SK-N-SH (cell line): ENCODE measurements around the gene MANBA. TPM values are rescaled to one million over a fixed set of nuclear protein-coding genes. Genes with fewer than 3 reads are reported as not detected.
A peak's percentile ranks its signal among the peaks of the same experiment; 100 is the strongest.
"Not testable (repeated sequence)": the region's sequence is repeated elsewhere in the genome, so short reads cannot be mapped to it uniquely, and the experiment has no call there.

Source experiments
- CTCF ChIA-PET: fragments of 300-600, 350-600 bp; formaldehyde crosslinking; extraction: SDS; loops from one replicate; lab custom pipeline; 2021; lab: Yijun Ruan, JAX
- POLR2A ChIA-PET: fragments of 350-600 bp; sonication (Branson Sonifier 250); formaldehyde crosslinking; extraction: SDS; loops from one replicate; lab custom pipeline; 2020; ENCODE audit warnings: antibody characterized with exemption, inconsistent platforms; lab: Yijun Ruan, JAX
- DNase-seq: peaks from one replicate; pipeline ENCODE4 v3.0.0; 2012
- H2AFZ ChIP-seq: fragments of 200-600 bp; sonication (generic); 2 replicates; pipeline ENCODE4 v1.8.1; 2016; ENCODE audit warnings: antibody characterized with exemption, mild to moderate bottlenecking, low read depth
- H3F3A ChIP-seq: fragments of 200-600 bp; sonication (generic); replicated peaks from 2 replicates; pipeline ENCODE3; 2016; ENCODE audit warnings: antibody characterized with exemption, mild to moderate bottlenecking; ENCODE audit not compliant: insufficient read depth
- H3K27ac ChIP-seq, 2 experiments: fragments of 200-500 bp in 1 of 2; fragments of 200-600 bp in 1 of 2; sonication (Bioruptor generic) in 1 of 2; sonication (generic), shearing (Covaris generic) in 1 of 2; 2 replicates each; pipeline versions ENCODE4 v1.5.1 to v1.6.1; 2014 to 2016; ENCODE audit warnings: low read depth in 2 of 2, inconsistent platforms in 1 of 2, low read length in 1 of 2, mild to moderate bottlenecking in 1 of 2, mixed read lengths in 1 of 2
- H3K27me3 ChIP-seq: fragments of 200-600 bp; sonication (generic), shearing (Covaris generic); 2 replicates; pipeline ENCODE4 v1.6.1; 2016; ENCODE audit warnings: mixed run types; ENCODE audit not compliant: insufficient read depth
- H3K36me3 ChIP-seq, 2 experiments: fragments of 200-500 bp in 1 of 2; fragments of 200-600 bp in 1 of 2; sonication (Bioruptor generic) in 1 of 2; sonication (generic) in 1 of 2; replicated peaks in 1 of 2; 2 replicates each; pipeline versions ENCODE3 to v1.5.1; 2014 to 2016; ENCODE audit warnings: low read length in 1 of 2, mild to moderate bottlenecking in 1 of 2; ENCODE audit not compliant: insufficient read depth in 2 of 2, control insufficient read depth in 1 of 2
- H3K4me1 ChIP-seq, 2 experiments: fragments of 200-500 bp in 1 of 2; fragments of 200-600 bp in 1 of 2; sonication (Bioruptor generic) in 1 of 2; sonication (generic), shearing (Covaris generic) in 1 of 2; 2 replicates each; pipeline versions ENCODE4 v1.5.1 to v1.6.1; 2014 to 2016; ENCODE audit warnings: low read depth in 1 of 2, low read length in 1 of 2, mixed run types in 1 of 2; ENCODE audit not compliant: insufficient read depth in 2 of 2, control insufficient read depth in 1 of 2
- H3K4me2 ChIP-seq: fragments of 200-600 bp; sonication (generic), shearing (Covaris generic); 2 replicates; pipeline ENCODE4 v1.6.1; 2017; ENCODE audit warnings: mixed run types
- H3K4me3 ChIP-seq, 2 experiments: fragments of 200-500 bp in 1 of 2; fragments of 200-600 bp in 1 of 2; sonication (Bioruptor generic) in 1 of 2; sonication (generic), shearing (Covaris generic) in 1 of 2; 2 replicates each; pipeline versions ENCODE4 v1.5.1 to v1.8.1; 2014 to 2016; ENCODE audit warnings: low read depth in 2 of 2, inconsistent platforms in 1 of 2, low read length in 1 of 2, mild to moderate bottlenecking in 1 of 2, mixed read lengths in 1 of 2, moderate library complexity in 1 of 2
- H3K79me2 ChIP-seq: fragments of 200-600 bp; sonication (generic); 2 replicates; pipeline ENCODE4 v1.8.1; 2017; ENCODE audit warnings: mild to moderate bottlenecking; ENCODE audit not compliant: insufficient read depth
- H3K9ac ChIP-seq: fragments of 200-600 bp; sonication (generic); 2 replicates; pipeline ENCODE4 v1.6.1; 2017; ENCODE audit warnings: mixed run types
- H3K9me2 ChIP-seq: fragments of 200-600 bp; sonication (generic); 2 replicates; pipeline ENCODE4 v1.6.1; 2017; ENCODE audit warnings: mixed run types
- H3K9me3 ChIP-seq: fragments of 200-600 bp; sonication (generic); 2 replicates; pipeline ENCODE4 v1.6.1; 2017; ENCODE audit warnings: mixed run types, mild to moderate bottlenecking, moderate library complexity
- H4K20me1 ChIP-seq: fragments of 200-600 bp; sonication (generic); 2 replicates; pipeline ENCODE4 v1.6.1; 2017; ENCODE audit warnings: mild to moderate bottlenecking, mixed run types; ENCODE audit not compliant: insufficient read depth
- CHD2 ChIP-seq: fragments of 150-350 bp; IDR thresholded peaks from 2 replicates; pipeline ENCODE4 v1.6.1; 2018; ENCODE audit warnings: low read length; ENCODE audit not compliant: partially characterized antibody
- FOSL2 ChIP-seq: IDR thresholded peaks from 2 replicates; pipeline ENCODE4 v1.4.0; 2012; ENCODE audit warnings: low read depth, mild to moderate bottlenecking, moderate library complexity, borderline replicate concordance
- JUND ChIP-seq: IDR thresholded peaks from 2 replicates; pipeline ENCODE4 v1.4.0; 2012
- RCOR1 ChIP-seq: fragments of 150-350 bp; IDR thresholded peaks from 2 replicates; pipeline ENCODE4 v1.6.1; 2017; ENCODE audit warnings: antibody characterized with exemption, low read length
- RXRA ChIP-seq: IDR thresholded peaks from 2 replicates; pipeline ENCODE4 v1.4.0; 2012; ENCODE audit warnings: low read depth, mild to moderate bottlenecking, borderline replicate concordance
- WGBS: methylation state at CpG from one replicate; pipeline ENCODE4 v1.1.6; 2017; ENCODE audit warnings: low lambda C conversion rate; 5-methylcytosine and 5-hydroxymethylcytosine counted together
- polyA plus RNA-seq, 3 experiments: library from polyadenylated mRNA; depleted of rRNA; stranded (reverse); fragments of >200 nt; gene quantifications; 2 replicates each; pipeline ENCODE4 v1.2.3, GENCODE V29; 2012
- TF ChIP-seq, protein P1 (sequence below): fragments of 200-600 bp; sonication (generic); IDR thresholded peaks from 2 replicates; pipeline ENCODE4 v1.6.1; 2017; ENCODE audit warnings: antibody characterized with exemption, mild to moderate bottlenecking, moderate library complexity
- TF ChIP-seq, protein P2 (sequence below): IDR thresholded peaks from 2 replicates; pipeline ENCODE4 v1.4.0; 2012; ENCODE audit warnings: low read depth, borderline replicate concordance

Gene MANBA
- polyA plus RNA-seq, 1 of the 3 experiments (the other 2 are of a cell fraction), result 13.4 TPM

DNA sequence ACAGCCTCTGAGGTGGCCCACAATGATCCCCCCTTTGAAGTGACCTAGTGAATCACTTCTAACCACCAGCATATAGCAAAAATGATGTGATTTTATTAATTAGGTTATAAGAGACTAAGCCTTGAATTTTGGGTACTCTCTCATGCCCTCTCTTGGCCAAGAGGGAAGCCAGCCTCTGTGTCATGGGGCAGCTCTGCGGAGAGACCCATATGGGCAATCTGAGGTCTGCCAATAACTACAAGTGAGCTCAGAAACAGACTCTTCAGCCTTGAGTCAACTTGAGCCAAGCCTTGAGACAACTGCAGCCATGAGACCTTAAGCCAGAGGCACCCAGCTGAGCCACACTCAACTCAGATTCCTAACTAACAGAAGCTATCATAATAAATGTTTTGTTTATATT lies 45.7 kb downstream of the MANBA start:
- Histone ChIP-seq H4K20me1 (no peaks in the 10 kb centered on the region), H3K27me3 (no peaks in the 10 kb centered on the region), H3K9ac (no peak overlapping the region), H3K4me3 (no peak overlapping the region), H3K9me2 (no peaks in the 10 kb centered on the region), H3K4me1 (no peaks in the 10 kb centered on the region)
- ChIA-PET CTCF (no interaction called here), POLR2A (interaction anchor here (0.7 kb wide), 1 partner anchor 113 kb away, joined by 4 read pairs; the partner anchor contains the start of gene UBE2D3)
- DNase-seq, result no peak
- TF ChIP-seq, protein P1, sequence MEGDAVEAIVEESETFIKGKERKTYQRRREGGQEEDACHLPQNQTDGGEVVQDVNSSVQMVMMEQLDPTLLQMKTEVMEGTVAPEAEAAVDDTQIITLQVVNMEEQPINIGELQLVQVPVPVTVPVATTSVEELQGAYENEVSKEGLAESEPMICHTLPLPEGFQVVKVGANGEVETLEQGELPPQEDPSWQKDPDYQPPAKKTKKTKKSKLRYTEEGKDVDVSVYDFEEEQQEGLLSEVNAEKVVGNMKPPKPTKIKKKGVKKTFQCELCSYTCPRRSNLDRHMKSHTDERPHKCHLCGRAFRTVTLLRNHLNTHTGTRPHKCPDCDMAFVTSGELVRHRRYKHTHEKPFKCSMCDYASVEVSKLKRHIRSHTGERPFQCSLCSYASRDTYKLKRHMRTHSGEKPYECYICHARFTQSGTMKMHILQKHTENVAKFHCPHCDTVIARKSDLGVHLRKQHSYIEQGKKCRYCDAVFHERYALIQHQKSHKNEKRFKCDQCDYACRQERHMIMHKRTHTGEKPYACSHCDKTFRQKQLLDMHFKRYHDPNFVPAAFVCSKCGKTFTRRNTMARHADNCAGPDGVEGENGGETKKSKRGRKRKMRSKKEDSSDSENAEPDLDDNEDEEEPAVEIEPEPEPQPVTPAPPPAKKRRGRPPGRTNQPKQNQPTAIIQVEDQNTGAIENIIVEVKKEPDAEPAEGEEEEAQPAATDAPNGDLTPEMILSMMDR, result peak; percentile 22; the same call in 1 of the 2 replicates
- TF ChIP-seq, protein P2, sequence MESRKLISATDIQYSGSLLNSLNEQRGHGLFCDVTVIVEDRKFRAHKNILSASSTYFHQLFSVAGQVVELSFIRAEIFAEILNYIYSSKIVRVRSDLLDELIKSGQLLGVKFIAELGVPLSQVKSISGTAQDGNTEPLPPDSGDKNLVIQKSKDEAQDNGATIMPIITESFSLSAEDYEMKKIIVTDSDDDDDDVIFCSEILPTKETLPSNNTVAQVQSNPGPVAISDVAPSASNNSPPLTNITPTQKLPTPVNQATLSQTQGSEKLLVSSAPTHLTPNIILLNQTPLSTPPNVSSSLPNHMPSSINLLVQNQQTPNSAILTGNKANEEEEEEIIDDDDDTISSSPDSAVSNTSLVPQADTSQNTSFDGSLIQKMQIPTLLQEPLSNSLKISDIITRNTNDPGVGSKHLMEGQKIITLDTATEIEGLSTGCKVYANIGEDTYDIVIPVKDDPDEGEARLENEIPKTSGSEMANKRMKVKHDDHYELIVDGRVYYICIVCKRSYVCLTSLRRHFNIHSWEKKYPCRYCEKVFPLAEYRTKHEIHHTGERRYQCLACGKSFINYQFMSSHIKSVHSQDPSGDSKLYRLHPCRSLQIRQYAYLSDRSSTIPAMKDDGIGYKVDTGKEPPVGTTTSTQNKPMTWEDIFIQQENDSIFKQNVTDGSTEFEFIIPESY, result no peak
- TF ChIP-seq, all 33 proteins: peak for 1
- 100% methylated on average over 1 of the region's 1 CpG for WGBS
- Histone ChIP-seq H3K4me2 (no peak overlapping the region), H3K27ac (no peak overlapping the region), H2AFZ (no peak overlapping the region), H3K9me3 (no peaks in the 10 kb centered on the region), H3F3A (peaks cover 4% of the 10 kb centered on the region), H3K79me2 (no peaks in the 10 kb centered on the region), H3K36me3 (peaks cover 5 to 32% of the 10 kb centered on the region in 2 experiments)

DNA sequence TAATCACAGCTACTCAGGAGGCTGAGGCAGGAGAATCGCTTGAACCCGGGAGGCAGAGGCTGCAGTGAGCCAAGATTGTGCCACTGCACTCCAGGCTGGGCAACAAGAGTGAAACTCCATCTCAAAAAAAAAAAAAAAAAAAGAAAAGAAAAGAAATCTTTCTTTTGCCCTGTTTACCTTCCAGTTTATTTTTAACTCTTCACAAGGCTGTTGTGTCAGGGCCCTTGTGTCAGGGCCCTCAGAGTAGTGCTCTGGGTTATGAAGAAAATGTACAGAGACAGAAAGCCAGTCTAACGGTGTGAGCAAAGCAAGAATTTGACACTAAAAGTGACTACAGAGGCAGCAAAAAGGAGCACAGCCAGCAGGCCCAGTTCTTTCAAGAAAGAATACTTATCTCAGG lies 47.0 kb downstream of the MANBA start:
- H4K20me1 ChIP-seq, H3F3A ChIP-seq, H3K4me2 ChIP-seq, H3K79me2 ChIP-seq, CTCF ChIA-PET, H3K27me3 ChIP-seq, POLR2A ChIA-PET, H3K9me2 ChIP-seq, H3K9ac ChIP-seq, H3K4me1 ChIP-seq, H3K4me3 ChIP-seq, H3K9me3 ChIP-seq, DNase-seq, H2AFZ ChIP-seq, H3K27ac ChIP-seq: not testable (repeated sequence)
- WGBS, result 90% methylated on average over 3 of the region's 3 CpGs
- H3K36me3 ChIP-seq, result peaks cover 0 to 19% of the 10 kb centered on the region in 2 experiments

DNA sequence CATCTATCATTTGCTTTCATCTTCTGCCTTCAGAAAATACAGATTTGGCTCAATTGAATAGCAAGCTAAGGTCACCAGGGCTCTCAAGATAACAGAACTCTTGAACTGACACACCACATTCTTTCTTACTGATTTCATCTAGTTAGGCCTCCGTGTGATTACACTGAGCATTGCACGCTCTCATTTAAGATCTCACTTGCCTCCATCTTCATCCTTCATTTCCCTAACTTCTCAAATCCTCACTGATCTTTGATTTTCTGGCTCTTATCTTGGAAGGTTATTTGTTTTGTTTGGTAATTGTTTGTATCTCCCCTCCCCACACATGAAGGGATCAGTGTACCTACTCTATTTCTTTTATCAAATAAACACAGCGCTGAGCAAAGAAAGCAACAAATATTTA lies 47.7 kb downstream of the MANBA start:
- 0 out of 2 replicates have a peak overlapping the region, but pooled peaks have one; percentile 10 for H3K9ac ChIP-seq
- 59% methylated on average over 3 of the region's 3 CpGs for WGBS

More for the DNA sequence above, 47.7 kb downstream of the MANBA start:
- Histone ChIP-seq H3K4me2 (no peak overlapping the region), H3K36me3 (peaks cover 0 to 18% of the 10 kb centered on the region in 2 experiments), H3K27me3 (no peaks in the 10 kb centered on the region), H3F3A (peaks cover 4% of the 10 kb centered on the region), H3K27ac (no peak overlapping the region), H3K9me2 (no peaks in the 10 kb centered on the region), H3K4me3 (no peak overlapping the region), H4K20me1 (no peaks in the 10 kb centered on the region), H3K9me3 (no peaks in the 10 kb centered on the region), H3K79me2 (no peaks in the 10 kb centered on the region), H3K4me1 (no peaks in the 10 kb centered on the region), H2AFZ (no peak overlapping the region)
- TF ChIP-seq FOSL2 (0 out of 2 replicates have a peak, but pooled peaks have one; percentile 10), CHD2 (no peak), RCOR1 (no peak), JUND (0 out of 2 replicates have a peak, but pooled peaks have one; percentile 12), RXRA (0 out of 2 replicates have a peak, but pooled peaks have one; percentile 25)
- CTCF ChIA-PET, result no interaction called here
- POLR2A ChIA-PET, result no interaction called here
- DNase-seq, result no peak
